ENCODE data around the gene FAH.

GRCh38 chr15:80204231-80204630, 51.4 kb downstream of the FAH start:
- TF ChIP-seq RAD21 (conservative IDR thresholded peaks at IDR 0.05) = no peak
- no peak for TF ChIP-seq SMC3 (conservative IDR thresholded peaks at IDR 0.05; ENCODE audit: poor library complexity)
- TF ChIP-seq POLR2AphosphoS5 (IDR thresholded peaks at IDR 0.05) = no peak
- no peak for TF ChIP-seq CTCF (IDR thresholded peaks at IDR 0.05; ENCODE audit: poor library complexity, severe bottlenecking)
- no peak for TF ChIP-seq MXI1 (conservative IDR thresholded peaks at IDR 0.05; ENCODE audit: poor library complexity, severe bottlenecking)

All from neural cell (in vitro differentiated cells).